ENCODE measurements around the gene WSCD1. TPM values are rescaled to one million over a fixed set of nuclear protein-coding genes. Genes with fewer than 3 reads are reported as not detected.

Gene WSCD1
- polyA plus RNA-seq, 10 donors = 25.6 to 36.3 (median 31.6) TPM

GRCh38 chr17:6105649-6106007 is 35.4 kb downstream of the WSCD1 start:
- no peak for DNase-seq

- no peak for DNase-seq
These were observed 36.0 kb downstream of the WSCD1 start for GRCh38 chr17:6106212-6106611.

GRCh38 chr17:6107791-6108190 is 37.6 kb downstream of the WSCD1 start:
- DNase-seq = no peak

GRCh38 chr17:6108382-6108781 is 38.2 kb downstream of the WSCD1 start:
- no peak for DNase-seq

- DNase-seq = no peak
These were observed 38.8 kb downstream of the WSCD1 start for GRCh38 chr17:6108987-6109386.

- DNase-seq = no peak
These were observed 39.4 kb downstream of the WSCD1 start for GRCh38 chr17:6109536-6109935.

GRCh38 chr17:6110088-6110487 is 39.9 kb downstream of the WSCD1 start:
- no peak for DNase-seq

GRCh38 chr17:6110592-6110991 is 40.4 kb downstream of the WSCD1 start:
- DNase-seq = no peak

- no peak for DNase-seq
These were observed 50.2 kb downstream of the WSCD1 start for GRCh38 chr17:6120351-6120750.

GRCh38 chr17:6124856-6125255 is 54.7 kb downstream of the WSCD1 start:
- no peak for DNase-seq

- DNase-seq = no peak
These were observed 56.6 kb downstream of the WSCD1 start for GRCh38 chr17:6126768-6127167.

- DNase-seq = peak in 2 of 3 donors; percentile 3 to 10
These were observed 64.5 kb downstream of the WSCD1 start for GRCh38 chr17:6134721-6135120.

- DNase-seq = no peak
These were observed 65.1 kb downstream of the WSCD1 start for GRCh38 chr17:6135236-6135635.

- DNase-seq = no peak
These were observed 65.8 kb downstream of the WSCD1 start for GRCh38 chr17:6135996-6136395.

GRCh38 chr17:6137716-6138502 is 67.7 kb downstream of the WSCD1 start:
- DNase-seq = no peak

- no peak for DNase-seq
These were observed 68.7 kb downstream of the WSCD1 start for GRCh38 chr17:6138761-6139446.

- no peak for DNase-seq
These were observed 69.3 kb downstream of the WSCD1 start for GRCh38 chr17:6139447-6139832.

GRCh38 chr17:6140188-6140587 is 70.0 kb downstream of the WSCD1 start:
- DNase-seq = no peak

- DNase-seq = no peak
These were observed 70.7 kb downstream of the WSCD1 start for GRCh38 chr17:6140728-6141330.

GRCh38 chr17:6142701-6143100 is 72.5 kb downstream of the WSCD1 start:
- DNase-seq = no peak

- DNase-seq = no peak
These were observed 75.8 kb downstream of the WSCD1 start for GRCh38 chr17:6145946-6146345.

- DNase-seq = no peak
These were observed 76.9 kb downstream of the WSCD1 start for GRCh38 chr17:6147042-6147441.

GRCh38 chr17:6153375-6153774 is 83.2 kb downstream of the WSCD1 start:
- DNase-seq = peak in 2 of 3 donors; percentile 5 to 40
